ENCODE measurements around the gene PCNT.

DNA sequence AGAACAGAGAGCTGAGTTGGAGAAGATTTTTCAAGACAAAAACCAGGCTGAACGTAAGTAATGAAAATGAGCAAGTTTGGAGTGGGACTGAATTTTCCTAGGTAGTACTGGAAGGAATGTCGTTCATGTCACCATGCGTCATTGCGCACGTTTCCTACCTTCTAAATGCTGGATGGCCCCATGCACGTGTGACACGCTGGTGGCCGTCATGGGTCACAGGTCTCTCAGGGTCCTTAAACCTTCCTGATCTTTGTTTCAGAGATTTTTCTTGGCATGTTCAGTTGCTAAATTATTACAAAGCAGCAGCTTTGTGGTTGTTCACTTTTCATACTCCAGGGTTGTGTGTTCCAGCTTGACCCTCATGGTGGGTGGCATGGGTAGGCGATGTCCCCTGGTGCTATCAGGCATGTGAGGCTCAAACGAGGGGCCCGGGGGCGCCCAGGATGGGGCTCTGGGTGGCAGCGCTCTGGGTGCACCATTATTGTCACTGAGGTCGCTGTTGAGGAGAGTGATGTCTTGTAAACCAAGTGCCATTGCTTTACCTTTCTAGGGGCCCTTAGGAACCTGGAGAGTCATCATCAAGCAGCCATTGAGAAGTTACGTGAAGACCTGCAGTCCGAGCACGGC lies 25.3 kb downstream of the PCNT start:
- TF ChIP-seq CTCF (IDR thresholded peaks at IDR 0.05), result no peak
- TF ChIP-seq POLR2A (IDR thresholded peaks at IDR 0.05), result no peak
- no peak for TF ChIP-seq EP300 (IDR thresholded peaks at IDR 0.05)

All from tibial nerve (tissue), 4 donors.